Renal cortex interstitium (tissue), 11 donors: ENCODE data around the gene SLC38A4. TPM values are rescaled to one million over a fixed set of nuclear protein-coding genes. Genes with fewer than 3 reads are reported as not detected.

Experiments used
- DNase-seq, 11 donors: peaks; one replicate each; pipeline ENCODE4 v3.0.0-alpha.2; 2013; ENCODE audit warnings: low read depth in 9 of 11, low spot score in 4 of 11; ENCODE audit errors: extremely low read depth in 1 of 11
- polyA plus RNA-seq, 3 donors: library from polyadenylated mRNA; unstranded; fragments of 120-200 nt; gene quantifications; one replicate each; pipeline ENCODE4 v1.2.1, GENCODE V29; 2013; ENCODE audit not compliant: insufficient read length in 3 of 3

Gene SLC38A4
- polyA plus RNA-seq, 3 donors: 13.4 to 29.0 (median 25.3) TPM

- peak in 3 of 11 donors; percentile 10 to 12 (median 11) for DNase-seq
Observed at GRCh38 chr12:46831335-46832129, 5.7 kb upstream of the SLC38A4 start.

DNA sequence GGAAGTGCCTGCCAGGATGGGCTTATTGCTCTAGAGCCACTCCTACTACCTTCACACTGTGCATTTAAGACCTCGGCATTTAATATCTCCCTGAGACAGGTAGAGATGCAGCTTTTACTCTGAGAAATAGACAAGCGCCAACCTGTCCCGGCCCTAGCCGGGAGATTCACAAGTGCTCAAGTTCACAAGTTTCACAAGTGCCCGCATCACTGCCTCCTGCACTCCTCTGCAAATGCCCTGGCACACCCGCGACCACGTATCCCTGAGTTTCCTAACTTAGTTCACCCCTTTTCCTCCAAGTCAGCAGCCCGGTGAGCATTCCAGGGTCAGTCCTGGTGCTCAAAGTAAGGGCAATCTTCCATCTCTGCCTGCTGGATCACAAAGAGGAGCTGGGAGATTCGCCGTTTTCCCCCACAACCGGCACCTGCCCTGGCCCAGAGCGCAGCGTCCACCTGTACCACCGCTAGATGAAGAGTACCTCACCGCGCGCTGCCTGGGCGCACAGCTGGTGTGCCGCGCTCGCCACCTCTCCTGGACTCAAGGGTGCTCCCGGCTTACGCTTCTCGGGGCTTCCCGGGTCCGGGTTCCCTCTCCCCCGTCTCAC lies 5.0 kb upstream of the SLC38A4 start:
- DNase-seq: peak in 1 of 11 donors; percentile 12

DNA sequence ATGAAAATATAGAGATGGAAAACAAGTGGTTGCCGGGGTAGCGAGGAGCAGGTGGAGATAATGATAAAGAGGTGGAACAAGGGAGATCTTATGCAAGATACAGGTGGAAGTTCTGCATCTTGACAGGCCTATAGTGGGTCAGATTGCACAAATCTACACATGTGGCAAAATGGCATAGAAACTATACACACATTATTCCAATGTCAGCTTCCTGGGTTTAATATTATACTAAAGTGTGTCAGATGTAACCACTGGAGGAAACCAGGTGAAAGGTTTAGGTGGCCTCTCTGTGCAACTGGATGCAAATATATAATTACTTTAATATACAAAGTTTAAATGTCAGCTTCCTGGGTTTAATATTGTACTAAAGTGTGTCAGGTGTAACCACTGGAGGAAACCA lies 1.1 kb downstream of the SLC38A4 start:
- DNase-seq: no peak

DNA sequence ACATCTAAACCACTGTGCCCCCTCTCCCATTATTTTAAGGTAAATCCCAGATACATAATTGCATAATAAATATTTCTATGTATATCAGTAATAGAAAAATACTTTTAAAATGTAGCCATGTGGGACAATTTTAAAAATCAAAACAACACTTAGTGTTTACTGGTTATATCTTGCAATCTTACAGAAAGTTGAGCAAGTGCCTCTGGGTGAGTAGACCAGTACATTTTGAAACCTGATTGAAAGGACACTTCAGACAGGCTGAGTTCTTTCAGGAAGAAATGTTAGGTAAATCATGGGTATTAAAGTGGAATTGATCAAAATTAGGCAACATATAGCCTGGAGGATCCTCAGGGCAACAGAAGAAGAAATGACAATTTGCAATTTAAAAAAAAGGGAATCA lies 7.2 kb downstream of the SLC38A4 start:
- no peak for DNase-seq

DNA sequence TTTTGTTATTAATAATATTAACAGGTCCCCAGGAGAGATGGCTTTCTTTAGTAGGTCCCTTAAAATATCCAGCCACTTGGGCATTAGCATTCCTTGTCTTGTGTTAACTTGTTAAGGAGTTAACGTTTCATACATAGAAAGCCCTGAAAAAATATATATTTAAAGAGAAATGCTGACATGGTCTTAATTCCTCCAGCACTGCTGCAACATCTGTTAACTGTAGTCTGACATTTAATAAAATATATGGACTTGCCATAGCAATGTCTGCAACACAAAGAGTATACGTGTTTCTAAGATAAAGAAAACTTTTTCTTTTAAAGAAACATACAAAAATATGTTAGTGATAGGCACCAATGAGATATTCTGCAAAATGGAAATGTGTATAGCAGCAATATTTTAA lies 10.0 kb downstream of the SLC38A4 start:
- DNase-seq: peak in 1 of 11 donors; percentile 1

- DNase-seq: no peak
Observed at GRCh38 chr12:46814143-46814542, 11.7 kb downstream of the SLC38A4 start.

- no peak for DNase-seq
Observed at GRCh38 chr12:46811185-46811584, 14.6 kb downstream of the SLC38A4 start.

- DNase-seq: no peak
Observed at GRCh38 chr12:46808955-46809697, 16.7 kb downstream of the SLC38A4 start.

DNA sequence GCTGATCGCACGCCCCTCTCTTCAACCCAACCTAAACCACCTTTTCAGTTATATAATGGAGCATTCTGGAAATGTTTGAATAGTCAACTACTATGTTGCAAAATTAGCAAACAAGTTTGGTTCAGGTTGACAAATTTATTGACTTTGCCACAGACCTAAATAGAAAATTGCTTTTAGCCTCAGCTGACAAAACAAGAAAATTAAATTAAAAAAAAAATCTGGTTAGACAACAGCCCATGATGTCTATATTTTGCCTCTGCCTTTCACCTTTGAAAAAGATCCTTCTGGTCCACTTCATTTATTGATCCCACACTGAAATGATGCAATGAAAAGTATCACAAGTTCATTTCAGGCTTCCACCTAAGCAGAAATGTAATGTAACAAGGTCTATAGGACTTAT lies 17.5 kb downstream of the SLC38A4 start:
- DNase-seq: no peak

- no peak for DNase-seq
Observed at GRCh38 chr12:46804054-46804453, 21.7 kb downstream of the SLC38A4 start.

DNA sequence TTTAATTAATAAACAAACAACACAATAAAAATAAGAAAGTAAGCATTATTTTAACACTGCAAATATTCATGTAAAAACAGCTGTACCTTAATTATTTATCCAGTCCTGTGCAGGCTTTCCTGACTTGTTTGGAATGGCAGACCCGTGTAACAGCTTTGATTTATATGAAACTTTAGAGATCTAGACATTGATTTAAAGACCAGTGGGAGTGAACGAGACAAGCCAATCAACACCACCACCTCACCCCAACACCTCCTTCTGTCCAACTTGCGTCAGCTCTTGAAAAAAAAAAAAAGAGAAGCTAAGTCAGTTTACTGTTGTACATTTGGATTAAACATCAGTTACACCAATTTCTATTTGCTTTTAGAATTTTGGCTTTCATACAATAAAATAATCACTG lies 22.3 kb downstream of the SLC38A4 start:
- DNase-seq: no peak

GRCh38 chr12:46801293-46801692 lies 24.5 kb downstream of the SLC38A4 start:
- no peak for DNase-seq

DNA sequence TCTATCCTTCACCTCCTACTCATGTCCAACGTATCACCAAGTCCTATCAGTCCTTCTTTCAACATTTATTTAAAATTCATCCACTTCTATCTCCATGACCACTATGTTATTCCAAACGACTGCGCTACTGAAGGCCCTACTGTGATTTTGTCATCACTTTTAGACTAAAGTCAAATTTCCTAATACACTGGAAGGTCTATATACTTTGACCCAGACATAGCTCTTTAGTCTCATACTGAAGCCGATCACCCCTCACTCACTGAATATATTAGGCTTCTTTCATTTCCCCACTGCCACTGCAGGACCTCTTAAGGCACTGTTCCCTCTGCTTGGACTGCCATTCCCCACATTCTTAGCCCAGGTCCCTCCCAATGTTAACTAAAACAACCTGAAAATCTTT lies 25.6 kb downstream of the SLC38A4 start:
- DNase-seq: no peak

- DNase-seq: no peak
Observed at GRCh38 chr12:46798648-46799047, 27.1 kb downstream of the SLC38A4 start.

DNA sequence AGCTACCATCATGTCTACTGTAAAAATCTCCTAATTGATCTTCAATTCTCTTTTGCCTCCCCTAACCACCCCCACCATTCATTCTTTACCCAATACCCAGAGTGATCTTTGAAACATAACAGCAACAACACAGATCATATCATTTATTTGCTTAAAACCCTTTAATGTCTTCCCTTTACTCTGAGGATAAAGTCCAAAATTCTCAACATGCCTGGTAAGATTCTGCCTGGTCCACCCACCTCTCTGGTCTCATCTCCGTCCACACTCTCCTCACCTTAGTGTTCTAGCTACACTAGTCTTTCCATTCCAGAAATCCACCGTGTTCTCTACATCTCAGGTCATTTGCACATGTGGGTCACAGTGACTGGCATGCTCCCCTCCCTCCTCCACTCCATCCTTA lies 27.7 kb downstream of the SLC38A4 start:
- DNase-seq: no peak

- DNase-seq: no peak
Observed at GRCh38 chr12:46795988-46796387, 29.8 kb downstream of the SLC38A4 start.

DNA sequence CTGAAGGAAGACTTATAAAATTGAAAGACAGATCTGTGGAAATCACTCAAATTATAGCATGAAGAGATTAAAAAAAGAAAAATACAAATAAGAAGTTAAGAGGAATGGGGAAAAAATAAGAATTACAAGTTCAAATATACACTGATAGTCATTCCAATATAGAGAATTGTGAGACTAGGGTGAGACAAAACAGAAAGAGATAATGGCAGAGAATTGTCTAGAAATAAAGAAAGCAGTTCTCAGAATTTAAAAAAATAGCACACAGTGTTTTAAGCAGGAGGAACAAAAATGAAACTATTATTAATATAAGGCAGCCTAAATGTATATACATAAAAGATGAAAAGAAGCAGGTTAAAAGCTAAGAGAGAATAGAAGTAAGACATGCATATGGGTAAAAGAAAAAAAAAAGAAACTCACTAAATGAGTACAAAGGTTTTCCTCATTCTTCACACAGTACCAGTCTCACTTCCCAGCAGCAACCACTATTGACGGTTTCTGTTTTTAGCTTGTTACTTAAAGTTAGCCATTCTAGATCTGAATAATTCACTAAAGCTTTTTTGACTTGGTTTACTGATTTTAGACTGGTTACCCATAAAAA lies 31.1 kb downstream of the SLC38A4 start:
- no peak for DNase-seq

DNA sequence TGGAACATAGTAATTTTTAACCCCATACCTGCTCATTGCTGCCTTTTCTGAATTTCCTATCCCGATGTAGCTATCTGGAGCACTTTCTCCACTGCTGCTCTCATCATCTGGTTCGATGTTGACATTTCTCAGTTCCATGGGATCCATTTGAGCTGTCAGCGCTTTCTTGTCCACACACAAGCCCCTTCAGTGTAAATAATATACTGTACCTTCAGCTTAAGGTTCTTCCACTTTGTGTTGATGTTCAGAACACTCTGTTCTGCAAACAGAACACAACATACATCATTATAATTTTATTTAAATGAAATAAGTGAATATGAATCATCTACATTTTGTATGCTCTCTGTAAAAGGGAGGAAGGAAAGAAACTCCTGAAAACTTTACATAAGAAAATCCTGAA lies 32.9 kb downstream of the SLC38A4 start:
- DNase-seq: no peak

- DNase-seq: no peak
Observed at GRCh38 chr12:46790066-46790465, 35.7 kb downstream of the SLC38A4 start.
